Measurements from ENCODE around the gene ASTN2.

GRCh38 chr9:117444501-117444900 lies 29.6 kb upstream of the ASTN2 start:
- TF ChIP-seq CTCF (IDR thresholded peaks at IDR 0.05) (no peak), POLR2A (IDR thresholded peaks at IDR 0.05) (no peak), POLR2AphosphoS5 (IDR thresholded peaks at IDR 0.05) (no peak)

Measured in prostate gland (tissue), 2 donors.